ENCODE results near the gene SLC14A1. TPM values are rescaled to one million over a fixed set of nuclear protein-coding genes. Genes with fewer than 3 reads are reported as not detected.
A peak's percentile ranks its signal among the peaks of the same experiment; 100 is the strongest.

Gene SLC14A1
- total and polyA plus RNA-seq, 4 experiments from 2014 or later: 1.8 to 3.6 (median 3.2) TPM

GRCh38 chr18:45684341-45685115 is 39.5 kb upstream of the SLC14A1 start:
- Mint-ChIP-seq H3K4me1 (peaks cover 54 to 64% (median 58%) of the 10 kb centered on the region in 4 donors), H3K4me3 (peak overlapping the region in 4 of 8 donors; percentile 22 to 71 (median 44)), H3K36me3 (no peaks in the 10 kb centered on the region), H3K27ac (peak overlapping the region in 4 of 7 donors; percentile 25 to 88 (median 40)), H3K27me3 (no peaks in the 10 kb centered on the region), H3K9me3 (no peaks in the 10 kb centered on the region)
- Histone ChIP-seq H3K9me3 (ENCODE audit: control insufficient read depth in 1 of 2, low read length in 2 of 2) (no peaks in the 10 kb centered on the region), H3K4me3 (ENCODE audit: low read length in 2 of 2) (no peak overlapping the region), H3K4me1 (ENCODE audit: insufficient read depth, low read length) (peaks cover 64% of the 10 kb centered on the region), H3K36me3 (ENCODE audit: insufficient read depth, low read length) (no peaks in the 10 kb centered on the region), H3K27me3 (ENCODE audit: insufficient read depth, low read length) (no peaks in the 10 kb centered on the region), H3K27ac (ENCODE audit: low read depth, low read length) (no peak overlapping the region)
- CTCF ChIA-PET (ENCODE audit: partially characterized antibody): interaction anchor here (11.7 kb wide), 2 partner anchors 19 to 194 kb away, joined by 152 to 304 read pairs; no protein-coding TSS in a partner anchor
- POLR2A ChIA-PET (ENCODE audit: partially characterized antibody): interaction anchor here (5.8 kb wide), 1 partner anchor 18 kb away, joined by 169 read pairs; no protein-coding TSS in a partner anchor
- no peak for DNase-seq
- intact Hi-C loops (cut with micrococcal nuclease): no loop called here

GRCh38 chr18:45686891-45687611 is 36.9 kb upstream of the SLC14A1 start:
- POLR2A ChIA-PET (ENCODE audit: partially characterized antibody): interaction anchor here (0.6 to 5.8 kb wide), 14 partner anchors 11 to 961 kb away, joined by 3 to 169 read pairs (median 4); partner anchors contain the start of genes ATP5F1A and PSTPIP2
- H3K27me3 Mint-ChIP-seq: no peaks in the 10 kb centered on the region
- DNase-seq: peak; percentile 77 to 83 (median 81)
- Histone ChIP-seq H3K27me3 (ENCODE audit: insufficient read depth, low read length) (no peaks in the 10 kb centered on the region), H3K4me3 (ENCODE audit: low read length in 2 of 2) (peak overlapping the region; percentile 31 to 65), H3K4me1 (ENCODE audit: insufficient read depth, low read length) (peaks cover 84% of the 10 kb centered on the region), H3K9me3 (ENCODE audit: control insufficient read depth in 1 of 2, low read length in 2 of 2) (no peaks in the 10 kb centered on the region), H3K36me3 (ENCODE audit: insufficient read depth, low read length) (no peaks in the 10 kb centered on the region), H3K27ac (ENCODE audit: low read depth, low read length) (peak overlapping the region; percentile 50)
- peak overlapping the region; percentile 85 to 96 (median 92) for H3K4me3 Mint-ChIP-seq
- intact Hi-C loops (cut with micrococcal nuclease): loop anchor here (1.0 kb wide), 4 partner anchors 17 to 287 kb away; partner anchors contain the start of gene EPG5
- CTCF ChIA-PET (ENCODE audit: partially characterized antibody): interaction anchor here (1.1 to 11.7 kb wide), 9 partner anchors 21 to 408 kb away, joined by 3 to 304 read pairs (median 8); no protein-coding TSS in a partner anchor
- H3K27ac Mint-ChIP-seq: peak overlapping the region; percentile 91 to 98 (median 96)
- H3K4me1 Mint-ChIP-seq: peaks cover 60 to 79% (median 70%) of the 10 kb centered on the region in 4 donors
- H3K36me3 Mint-ChIP-seq: no peaks in the 10 kb centered on the region
- H3K9me3 Mint-ChIP-seq: no peaks in the 10 kb centered on the region

- no peaks in the 10 kb centered on the region for H3K9me3 ChIP-seq (ENCODE audit: control insufficient read depth in 1 of 2, low read length in 2 of 2)
- H3K27me3 ChIP-seq (ENCODE audit: insufficient read depth, low read length): no peaks in the 10 kb centered on the region
- Mint-ChIP-seq H3K27me3 (no peaks in the 10 kb centered on the region), H3K9me3 (no peaks in the 10 kb centered on the region), H3K27ac (peak overlapping the region; percentile 91 to 98 (median 96)), H3K36me3 (no peaks in the 10 kb centered on the region), H3K4me3 (peak overlapping the region; percentile 85 to 96 (median 92)), H3K4me1 (peaks cover 60 to 79% (median 69%) of the 10 kb centered on the region in 4 donors)
- peaks cover 84% of the 10 kb centered on the region for H3K4me1 ChIP-seq (ENCODE audit: insufficient read depth, low read length)
- H3K4me3 ChIP-seq (ENCODE audit: low read length in 2 of 2): peak overlapping the region; percentile 31 to 65
- DNase-seq: peak in 2 of 5 donors; percentile 29 to 50
- POLR2A ChIA-PET (ENCODE audit: partially characterized antibody): interaction anchor here (0.9 to 5.8 kb wide), 13 partner anchors 12 to 410 kb away, joined by 3 to 169 read pairs (median 4); partner anchors contain the start of genes ATP5F1A and PSTPIP2
- peak overlapping the region; percentile 50 for H3K27ac ChIP-seq (ENCODE audit: low read depth, low read length)
- no peaks in the 10 kb centered on the region for H3K36me3 ChIP-seq (ENCODE audit: insufficient read depth, low read length)
- intact Hi-C loops (cut with micrococcal nuclease): loop anchor here (1.0 kb wide), 4 partner anchors 17 to 287 kb away; partner anchors contain the start of gene EPG5
- CTCF ChIA-PET (ENCODE audit: partially characterized antibody): interaction anchor here (1.0 to 11.7 kb wide), 12 partner anchors 9 to 388 kb away, joined by 3 to 304 read pairs (median 6); partner anchors contain the start of gene SLC14A1
Observed at GRCh38 chr18:45687621-45688020, 36.4 kb upstream of the SLC14A1 start.

GRCh38 chr18:45688113-45688512 is 35.9 kb upstream of the SLC14A1 start:
- H3K4me3 ChIP-seq (ENCODE audit: low read length in 2 of 2): peak overlapping the region in 1 of 2 donors; percentile 65
- no peaks in the 10 kb centered on the region for H3K27me3 ChIP-seq (ENCODE audit: insufficient read depth, low read length)
- ChIA-PET CTCF (ENCODE audit: partially characterized antibody) (interaction anchor here (1.0 to 11.7 kb wide), 14 partner anchors 10 to 388 kb away, joined by 3 to 304 read pairs (median 6); partner anchors contain the start of gene SLC14A1), POLR2A (ENCODE audit: partially characterized antibody) (interaction anchor here (0.6 to 5.8 kb wide), 13 partner anchors 12 to 409 kb away, joined by 3 to 169 read pairs (median 4); partner anchors contain the start of genes ATP5F1A and PSTPIP2)
- H3K4me3 Mint-ChIP-seq: peak overlapping the region; percentile 85 to 96 (median 92)
- H3K36me3 Mint-ChIP-seq: no peaks in the 10 kb centered on the region
- DNase-seq: peak in 1 of 5 donors; percentile 39
- H3K27ac Mint-ChIP-seq: peak overlapping the region; percentile 73 to 98 (median 95)
- no peaks in the 10 kb centered on the region for H3K36me3 ChIP-seq (ENCODE audit: insufficient read depth, low read length)
- peak overlapping the region; percentile 50 for H3K27ac ChIP-seq (ENCODE audit: low read depth, low read length)
- H3K4me1 ChIP-seq (ENCODE audit: insufficient read depth, low read length): peaks cover 84% of the 10 kb centered on the region
- intact Hi-C loops (cut with micrococcal nuclease): no loop called here
- peaks cover 60 to 79% (median 69%) of the 10 kb centered on the region in 4 donors for H3K4me1 Mint-ChIP-seq
- no peaks in the 10 kb centered on the region for H3K27me3 Mint-ChIP-seq
- no peaks in the 10 kb centered on the region for H3K9me3 ChIP-seq (ENCODE audit: control insufficient read depth in 1 of 2, low read length in 2 of 2)
- H3K9me3 Mint-ChIP-seq: no peaks in the 10 kb centered on the region

- intact Hi-C loops (cut with micrococcal nuclease): no loop called here
Observed at GRCh38 chr18:45688833-45689232, 35.1 kb upstream of the SLC14A1 start.

GRCh38 chr18:45689396-45689795 is 34.6 kb upstream of the SLC14A1 start:
- no peak for DNase-seq
- ChIA-PET POLR2A (ENCODE audit: partially characterized antibody) (interaction anchor here (2.1 to 5.8 kb wide), 2 partner anchors 22 to 408 kb away, joined by 5 to 169 read pairs; partner anchors contain the start of gene ATP5F1A), CTCF (ENCODE audit: partially characterized antibody) (interaction anchor here (1.1 to 11.7 kb wide), 10 partner anchors 24 to 384 kb away, joined by 3 to 304 read pairs (median 8); partner anchors contain the start of gene SLC14A1)
- Histone ChIP-seq H3K9me3 (ENCODE audit: control insufficient read depth in 1 of 2, low read length in 2 of 2) (no peaks in the 10 kb centered on the region), H3K4me1 (ENCODE audit: insufficient read depth, low read length) (peaks cover 71% of the 10 kb centered on the region), H3K4me3 (ENCODE audit: low read length in 2 of 2) (no peak overlapping the region), H3K27ac (ENCODE audit: low read depth, low read length) (no peak overlapping the region), H3K36me3 (ENCODE audit: insufficient read depth, low read length) (no peaks in the 10 kb centered on the region), H3K27me3 (ENCODE audit: insufficient read depth, low read length) (no peaks in the 10 kb centered on the region)
- Mint-ChIP-seq H3K4me3 (peak overlapping the region in 3 of 8 donors; percentile 7 to 96 (median 93)), H3K4me1 (peaks cover 54 to 69% (median 60%) of the 10 kb centered on the region in 4 donors), H3K36me3 (peaks cover 1 to 4% of the 10 kb centered on the region in 2 donors), H3K27me3 (peaks cover 0 to 3% of the 10 kb centered on the region in 2 donors), H3K9me3 (peaks cover 0 to 5% (median 0%) of the 10 kb centered on the region in 8 donors), H3K27ac (peak overlapping the region in 3 of 7 donors; percentile 38 to 95 (median 64))
- intact Hi-C loops (cut with micrococcal nuclease): no loop called here

More at GRCh38 chr18:45688833-45689232, 35.1 kb upstream of the SLC14A1 start:
- Histone ChIP-seq H3K27ac (ENCODE audit: low read depth, low read length) (no peak overlapping the region), H3K36me3 (ENCODE audit: insufficient read depth, low read length) (no peaks in the 10 kb centered on the region), H3K27me3 (ENCODE audit: insufficient read depth, low read length) (no peaks in the 10 kb centered on the region), H3K4me3 (ENCODE audit: low read length in 2 of 2) (no peak overlapping the region), H3K4me1 (ENCODE audit: insufficient read depth, low read length) (peaks cover 77% of the 10 kb centered on the region), H3K9me3 (ENCODE audit: control insufficient read depth in 1 of 2, low read length in 2 of 2) (no peaks in the 10 kb centered on the region)
- ChIA-PET POLR2A (ENCODE audit: partially characterized antibody) (interaction anchor here (0.6 to 5.8 kb wide), 7 partner anchors 13 to 409 kb away, joined by 3 to 169 read pairs (median 4); partner anchors contain the start of gene ATP5F1A), CTCF (ENCODE audit: partially characterized antibody) (interaction anchor here (1.0 to 11.7 kb wide), 14 partner anchors 10 to 385 kb away, joined by 3 to 304 read pairs (median 8); partner anchors contain the start of gene SLC14A1)
- Mint-ChIP-seq H3K27ac (peak overlapping the region in 6 of 7 donors; percentile 19 to 98 (median 94)), H3K4me1 (peaks cover 55 to 72% (median 63%) of the 10 kb centered on the region in 4 donors), H3K36me3 (peaks cover under 1 to 2% of the 10 kb centered on the region in 2 donors), H3K4me3 (peak overlapping the region in 7 of 8 donors; percentile 36 to 96 (median 91)), H3K27me3 (peaks cover 0 to 2% of the 10 kb centered on the region in 2 donors), H3K9me3 (peaks cover 0 to 2% (median 0%) of the 10 kb centered on the region in 8 donors)
- DNase-seq: peak; percentile 39 to 65 (median 47)

All from CD4-positive, alpha-beta memory T cell (primary cell).